GM19351 (cell line): Measurements from ENCODE around the gene HOXA6.

Source experiments
- ATAC-seq: cut with Tn5 transposase; IDR thresholded peaks from one replicate; pipeline ENCODE4 v1.9.1; 2021; ENCODE audit warnings: mild to moderate bottlenecking, moderate library complexity; ENCODE audit not compliant: unreplicated experiment

Gene HOXA6

GRCh38 chr7:27147199-27148030, at the start of gene HOXA6:
TSS of gene HOXA6 (minus strand) at chr7:27147774. CDS start at chr7:27147749, 25 bp downstream.
- no peak for ATAC-seq

GRCh38 chr7:27196287-27196767, 48.8 kb upstream of the HOXA6 start:
- ATAC-seq: no peak

GRCh38 chr7:27194686-27195379, 47.3 kb upstream of the HOXA6 start:
- ATAC-seq: no peak

GRCh38 chr7:27194002-27194352, 46.4 kb upstream of the HOXA6 start:
- ATAC-seq: no peak

GRCh38 chr7:27193335-27194001, 45.9 kb upstream of the HOXA6 start:
- ATAC-seq: no peak

- no peak for ATAC-seq
Measured at GRCh38 chr7:27192546-27193334, 45.2 kb upstream of the HOXA6 start.

GRCh38 chr7:27191833-27192545, 44.4 kb upstream of the HOXA6 start:
- no peak for ATAC-seq

GRCh38 chr7:27191161-27191731, 43.7 kb upstream of the HOXA6 start:
- ATAC-seq: no peak

GRCh38 chr7:27189997-27190748, 42.6 kb upstream of the HOXA6 start:
- no peak for ATAC-seq

- no peak for ATAC-seq
Measured at GRCh38 chr7:27189295-27189996, 41.9 kb upstream of the HOXA6 start.

GRCh38 chr7:27188386-27189294, 41.1 kb upstream of the HOXA6 start:
- ATAC-seq: no peak

GRCh38 chr7:27187475-27188385, 40.2 kb upstream of the HOXA6 start:
- no peak for ATAC-seq

- ATAC-seq: no peak
Measured at GRCh38 chr7:27186668-27187474, 39.3 kb upstream of the HOXA6 start.

GRCh38 chr7:27185854-27186667, 38.5 kb upstream of the HOXA6 start:
- no peak for ATAC-seq
